Endothelial cell of hepatic sinusoid (primary cell): Measurements from ENCODE around the gene TNRC18.
"Not testable (repeated sequence)": the region's sequence is repeated elsewhere in the genome, so short reads cannot be mapped to it uniquely, and the experiment has no call there.

Source experiments
- in situ Hi-C: cut with HindIII; loops from 2 replicates; pipeline ENCODE4 v1.10.0; 2017; ENCODE audit warnings: low sequenced_read_pairs

Gene TNRC18

DNA sequence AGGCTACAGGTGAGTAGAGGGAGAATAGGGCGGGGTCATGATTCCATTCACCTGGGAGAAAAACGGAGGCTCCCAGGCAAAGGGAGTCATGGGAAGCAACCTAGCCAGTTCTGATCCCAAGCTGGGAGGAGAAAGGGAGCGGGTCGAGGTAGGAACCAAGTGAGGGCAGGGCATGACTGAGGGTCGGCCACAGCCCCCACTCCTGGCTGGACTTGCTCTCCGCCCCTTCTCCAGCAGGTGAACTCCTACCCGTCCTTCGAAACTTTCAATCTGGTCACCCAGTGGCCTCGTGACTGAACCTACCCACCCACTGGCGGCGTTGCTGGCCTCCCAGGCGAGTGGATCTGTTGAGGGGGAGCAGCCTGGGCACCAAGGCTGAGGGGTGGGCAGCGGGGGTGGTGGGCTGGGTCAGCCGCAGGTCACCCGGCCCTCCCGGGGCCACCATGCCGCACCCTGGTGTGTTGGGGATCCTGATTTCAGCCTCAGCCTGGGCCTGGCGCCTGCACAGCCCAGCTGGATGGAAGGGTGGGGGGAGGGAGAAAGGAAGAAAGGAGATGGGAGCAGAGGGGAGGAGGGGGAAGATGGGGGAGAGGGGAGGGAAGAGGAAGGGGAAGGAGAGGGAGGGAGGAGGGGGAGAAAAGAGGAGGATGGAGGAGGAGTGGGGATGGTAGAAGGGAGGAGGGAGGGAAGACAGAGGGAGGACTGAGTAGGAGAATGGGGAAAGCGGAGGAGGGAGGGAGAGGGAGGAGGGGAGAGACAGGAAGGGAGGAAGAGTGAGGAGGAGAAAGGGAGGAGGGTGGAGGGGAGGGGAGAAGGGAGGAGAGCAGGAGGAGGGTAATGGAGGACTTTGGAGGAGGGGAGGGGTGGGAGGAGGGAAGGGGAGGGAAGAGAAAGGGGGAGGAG, 141.8 kb downstream of the TNRC18 start:
- in situ Hi-C loops, result not testable (repeated sequence)

DNA sequence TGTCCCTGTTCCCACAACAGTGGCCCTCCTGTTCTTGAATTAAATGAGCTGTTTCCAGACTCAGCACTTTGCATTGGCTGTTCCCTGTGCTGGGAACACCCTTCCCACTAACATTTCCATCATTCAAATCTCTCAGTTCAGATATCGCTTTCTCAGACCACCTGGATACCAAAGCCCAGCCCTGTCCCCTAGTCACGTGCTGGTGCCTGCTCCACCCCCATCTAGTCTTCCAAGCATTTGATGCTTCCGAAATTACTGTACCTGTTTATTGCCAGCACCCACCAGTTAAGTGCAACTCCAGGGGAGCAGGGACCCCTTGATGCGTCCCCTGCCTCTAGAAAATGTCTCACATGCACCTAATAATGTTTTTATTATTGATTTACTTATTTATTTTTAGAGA, 143.9 kb downstream of the TNRC18 start:
- in situ Hi-C loops, result no loop called here

DNA sequence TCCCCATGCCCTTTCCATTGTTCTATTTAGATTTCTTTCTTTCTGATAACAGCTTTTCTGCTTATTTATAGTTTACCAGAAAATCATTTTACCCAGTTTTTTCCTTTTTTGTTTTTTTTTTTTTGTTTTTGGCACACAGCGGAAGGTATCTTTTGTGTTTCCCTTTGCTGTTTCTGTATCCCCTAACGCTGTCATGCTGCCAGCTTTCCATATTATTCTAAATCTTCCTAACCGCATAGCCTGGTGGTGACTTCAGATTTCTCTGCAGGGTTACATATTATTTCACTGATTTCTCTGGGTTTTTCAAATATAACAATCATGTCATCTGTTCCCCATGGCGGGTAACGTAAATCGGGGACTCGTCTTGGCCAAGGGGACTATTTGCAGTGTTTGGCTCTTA, 144.9 kb downstream of the TNRC18 start:
- in situ Hi-C loops, result no loop called here

DNA sequence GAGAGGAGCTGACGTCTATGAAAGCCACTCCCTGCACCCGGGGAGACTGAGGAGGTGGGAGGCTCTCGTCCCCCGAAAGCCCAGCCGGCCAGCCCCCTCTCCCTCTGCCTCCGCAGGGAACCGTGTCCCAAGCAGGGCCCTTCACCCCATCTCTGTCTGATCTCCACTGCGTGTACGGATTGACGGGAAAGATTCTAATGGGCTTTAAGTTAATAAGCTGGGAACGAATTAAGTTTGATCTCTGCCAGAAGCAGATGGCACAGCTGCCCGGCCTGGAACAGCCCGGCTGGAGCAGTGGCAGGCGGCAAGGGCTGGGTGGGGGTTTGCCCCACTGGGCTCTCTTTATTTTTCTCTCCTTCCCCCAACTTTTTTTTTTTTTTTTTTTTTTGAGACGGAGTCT, 147.0 kb downstream of the TNRC18 start:
- in situ Hi-C loops, result no loop called here

DNA sequence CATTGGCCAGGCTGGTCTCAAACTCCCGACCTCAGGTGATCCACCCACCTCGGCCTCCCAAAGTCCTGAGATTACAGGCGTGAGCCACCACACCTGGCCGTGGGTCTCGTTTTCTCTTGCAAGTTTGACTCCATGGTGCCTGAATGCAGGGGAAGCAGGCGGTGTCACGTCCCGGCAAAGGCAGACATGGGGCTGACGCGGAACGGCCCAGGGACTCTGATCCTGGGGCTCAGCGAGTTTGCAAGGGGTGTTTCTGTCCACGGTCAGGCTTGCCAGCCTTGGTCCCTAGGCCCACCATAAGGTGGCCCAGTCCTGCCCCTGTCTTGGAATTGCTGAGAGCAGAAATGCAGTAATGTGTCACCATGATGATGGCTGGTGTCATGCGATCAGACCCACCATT, 147.5 kb downstream of the TNRC18 start:
- in situ Hi-C loops, result not testable (repeated sequence)

DNA sequence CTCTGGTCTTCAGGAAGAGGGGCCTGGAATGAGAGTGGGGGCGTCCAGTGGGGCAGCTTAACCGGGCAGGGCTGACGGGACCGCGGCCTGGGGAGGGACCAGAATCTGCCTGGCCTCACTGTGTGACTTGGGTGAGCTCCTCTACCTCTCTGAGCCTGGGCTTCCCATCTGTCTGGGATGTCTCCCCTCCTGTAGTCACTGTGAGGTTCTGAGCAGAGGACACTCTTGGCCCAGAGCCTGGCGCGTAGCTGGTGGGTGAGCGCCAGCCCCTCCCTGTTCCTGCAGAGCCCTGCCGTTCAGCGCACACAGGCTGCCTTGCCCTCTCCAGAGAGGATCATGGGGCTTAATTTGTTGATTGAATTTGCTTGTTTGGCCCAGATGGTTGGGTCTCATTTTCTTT, 148.1 kb downstream of the TNRC18 start:
- in situ Hi-C loops, result not testable (repeated sequence)

DNA sequence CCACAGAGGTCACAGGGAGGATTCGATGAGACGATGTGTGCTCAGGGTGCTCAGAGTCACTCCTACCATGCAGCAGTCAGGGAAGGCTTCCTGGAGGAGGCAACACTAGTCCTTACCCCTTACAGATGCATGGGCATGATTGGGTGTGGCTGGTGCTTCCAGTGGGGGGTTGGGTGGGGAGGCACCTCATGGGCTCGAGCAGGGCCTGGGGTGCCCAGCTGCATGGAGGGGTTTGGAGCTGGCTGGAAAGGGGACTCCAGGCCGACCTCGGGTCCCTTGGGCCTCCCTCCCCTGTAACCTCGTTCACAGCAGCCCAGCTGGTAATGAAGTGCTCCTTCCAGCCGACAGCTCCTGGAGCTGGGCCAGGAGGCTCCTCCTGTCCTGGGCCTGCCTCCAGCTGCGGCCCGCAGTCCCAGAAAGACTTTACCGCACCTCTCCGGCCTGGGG, 148.6 kb downstream of the TNRC18 start:
- in situ Hi-C loops, result not testable (repeated sequence)

DNA sequence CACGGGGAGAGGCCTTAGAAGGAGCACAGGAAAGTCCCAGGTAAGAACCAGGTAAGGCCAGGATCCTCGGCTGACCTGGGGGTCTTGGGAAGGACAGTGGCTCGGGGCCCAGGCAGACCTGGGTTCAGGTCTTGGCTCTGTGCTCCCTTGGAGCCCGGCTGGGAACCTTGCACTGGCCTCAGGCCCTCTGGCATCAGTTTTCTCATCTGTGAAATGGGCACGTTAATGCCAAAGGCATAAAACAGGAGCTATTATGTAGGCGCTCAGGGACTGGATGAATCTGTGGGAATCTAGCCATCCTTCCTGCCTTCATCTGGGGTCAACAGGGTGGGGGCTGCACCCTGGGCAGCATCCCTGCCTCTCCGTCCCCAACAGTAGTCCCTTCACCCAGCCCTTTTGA, 149.2 kb downstream of the TNRC18 start:
- in situ Hi-C loops, result no loop called here

DNA sequence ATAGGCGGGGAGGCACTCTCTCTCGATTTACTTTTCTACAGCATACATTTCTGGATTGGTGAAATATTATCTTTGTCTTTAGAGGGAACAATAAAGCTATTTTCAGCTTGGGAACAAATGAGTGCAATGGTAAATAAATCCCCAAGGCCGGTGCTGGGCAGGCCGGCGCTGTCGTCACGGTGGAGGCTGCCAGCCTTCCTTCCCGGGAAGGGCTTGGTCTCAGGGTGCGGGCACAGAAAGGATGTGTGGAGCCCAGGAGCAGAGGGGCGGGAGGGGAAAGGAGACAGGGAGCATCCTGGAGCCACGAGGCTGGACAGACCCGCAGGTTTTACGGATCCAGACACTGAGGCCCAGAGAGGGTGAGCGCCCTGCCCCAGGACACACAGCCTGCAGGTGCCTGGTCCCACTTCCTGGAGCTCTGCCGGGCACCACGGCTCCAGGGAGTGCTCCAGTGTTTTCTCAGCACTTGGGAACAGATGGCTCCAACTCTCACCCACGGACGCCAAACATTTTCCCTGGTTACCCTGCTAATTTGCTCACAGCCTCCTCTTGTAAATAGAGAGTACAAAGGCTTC, 149.7 kb downstream of the TNRC18 start:
- in situ Hi-C loops, result not testable (repeated sequence)

DNA sequence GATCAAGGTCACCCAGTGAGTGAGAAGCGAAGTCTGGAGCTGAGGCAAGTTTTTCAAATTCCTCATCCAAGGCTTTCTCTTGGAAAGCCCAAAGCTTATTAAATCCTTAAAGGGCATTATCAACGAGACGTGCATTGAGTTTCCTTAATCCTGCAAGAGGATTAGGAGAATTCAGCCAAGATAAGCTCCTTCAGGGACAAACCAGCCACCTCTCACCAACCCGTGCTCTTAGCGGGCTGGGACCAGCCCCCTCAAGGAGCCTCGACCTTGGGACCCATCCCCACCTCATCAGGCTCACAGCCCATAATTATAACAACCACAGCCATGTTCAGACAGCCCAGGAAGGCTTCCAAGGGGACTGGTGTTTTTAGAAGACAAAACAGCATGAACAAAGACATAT, 152.8 kb downstream of the TNRC18 start:
- in situ Hi-C loops, result no loop called here

DNA sequence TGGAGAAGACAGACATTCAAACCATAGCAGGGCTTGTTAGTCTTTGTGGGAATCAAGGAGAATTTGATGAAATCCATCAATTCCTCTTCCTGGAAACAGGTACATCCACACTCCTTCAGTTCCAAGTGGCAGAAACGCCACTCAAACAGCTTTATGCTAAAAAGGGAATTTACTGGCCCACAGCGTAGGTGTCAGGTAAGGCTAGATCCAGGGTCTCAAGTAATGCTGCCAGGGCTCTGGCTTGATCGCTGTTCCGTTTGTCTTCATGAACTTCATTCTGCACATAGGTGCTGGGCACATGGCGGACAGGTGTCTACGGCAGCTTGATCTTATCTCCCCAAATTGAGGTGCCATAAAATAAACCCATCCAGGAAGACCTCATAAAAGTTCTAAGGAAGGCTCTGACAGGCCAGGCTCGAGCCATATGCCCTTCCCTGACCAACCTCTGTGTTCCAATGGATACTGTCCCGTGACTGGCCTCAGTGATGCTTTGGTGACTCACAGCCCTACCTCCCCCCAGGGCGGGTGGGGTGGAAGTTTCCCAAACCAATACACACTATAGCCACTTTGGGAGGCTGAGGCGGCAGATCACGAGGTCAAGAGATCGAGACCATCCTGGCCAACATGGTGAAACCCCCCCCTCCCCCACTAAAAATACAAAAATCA, 153.5 kb downstream of the TNRC18 start:
- in situ Hi-C loops, result not testable (repeated sequence)

DNA sequence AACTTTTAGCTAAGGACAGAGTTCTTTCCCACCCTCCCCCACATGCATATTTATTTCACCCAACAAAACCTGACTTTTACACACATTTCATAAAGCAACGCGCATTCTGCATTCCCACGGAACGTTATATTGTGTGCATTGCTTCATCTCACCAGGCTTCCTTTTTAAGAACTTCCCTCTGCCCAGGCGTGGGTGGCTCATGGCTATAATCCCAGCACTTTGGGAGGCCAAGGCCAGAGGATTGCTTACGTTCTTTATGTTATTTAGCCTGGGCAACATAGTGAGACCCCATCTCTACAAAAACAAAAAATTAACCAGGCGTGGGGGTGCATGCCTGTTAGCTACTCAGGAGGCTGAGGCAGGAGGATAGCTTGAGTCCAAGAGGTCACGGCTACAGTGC, 155.8 kb downstream of the TNRC18 start:
- in situ Hi-C loops, result not testable (repeated sequence)

DNA sequence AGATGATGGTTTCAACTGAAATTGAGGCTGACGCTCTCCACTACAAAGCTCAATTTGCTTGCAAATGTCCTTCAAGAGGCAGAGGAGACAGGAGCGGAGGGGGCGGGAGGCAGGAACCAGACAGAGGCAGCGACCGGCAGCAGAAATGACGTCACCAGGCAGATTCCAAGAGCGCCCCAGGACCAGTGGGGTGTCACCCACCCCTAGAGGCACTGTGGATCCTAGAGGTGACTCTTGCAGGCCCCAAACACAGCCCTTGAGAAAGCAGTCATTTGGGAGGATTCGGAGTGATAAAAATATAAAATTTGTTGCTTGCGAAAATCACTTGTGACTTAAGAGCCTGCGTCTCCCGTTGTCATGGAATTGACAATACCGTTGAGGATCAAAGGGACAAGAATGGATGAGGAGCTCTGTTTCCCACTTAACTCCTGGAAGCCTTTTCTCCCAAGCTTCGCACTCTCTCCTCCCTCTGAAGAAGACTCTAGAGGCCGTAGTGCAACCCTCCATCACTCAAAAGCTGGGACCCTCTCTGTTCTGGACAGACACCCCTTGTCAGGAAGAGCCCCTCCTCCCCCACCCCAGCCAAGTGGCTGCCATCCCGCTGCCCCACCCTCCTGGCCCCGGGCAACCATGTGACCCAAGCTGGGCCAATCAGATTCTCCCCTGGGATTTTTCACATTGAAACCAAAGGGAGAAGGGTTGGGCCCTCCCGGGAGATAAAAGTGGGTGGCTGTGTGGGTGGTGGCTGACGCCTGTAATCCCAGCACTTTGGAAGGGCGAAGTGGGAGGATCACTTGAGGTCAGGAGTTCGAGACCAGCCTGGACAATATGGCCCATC, 157.2 kb downstream of the TNRC18 start:
- in situ Hi-C loops, result no loop called here

DNA sequence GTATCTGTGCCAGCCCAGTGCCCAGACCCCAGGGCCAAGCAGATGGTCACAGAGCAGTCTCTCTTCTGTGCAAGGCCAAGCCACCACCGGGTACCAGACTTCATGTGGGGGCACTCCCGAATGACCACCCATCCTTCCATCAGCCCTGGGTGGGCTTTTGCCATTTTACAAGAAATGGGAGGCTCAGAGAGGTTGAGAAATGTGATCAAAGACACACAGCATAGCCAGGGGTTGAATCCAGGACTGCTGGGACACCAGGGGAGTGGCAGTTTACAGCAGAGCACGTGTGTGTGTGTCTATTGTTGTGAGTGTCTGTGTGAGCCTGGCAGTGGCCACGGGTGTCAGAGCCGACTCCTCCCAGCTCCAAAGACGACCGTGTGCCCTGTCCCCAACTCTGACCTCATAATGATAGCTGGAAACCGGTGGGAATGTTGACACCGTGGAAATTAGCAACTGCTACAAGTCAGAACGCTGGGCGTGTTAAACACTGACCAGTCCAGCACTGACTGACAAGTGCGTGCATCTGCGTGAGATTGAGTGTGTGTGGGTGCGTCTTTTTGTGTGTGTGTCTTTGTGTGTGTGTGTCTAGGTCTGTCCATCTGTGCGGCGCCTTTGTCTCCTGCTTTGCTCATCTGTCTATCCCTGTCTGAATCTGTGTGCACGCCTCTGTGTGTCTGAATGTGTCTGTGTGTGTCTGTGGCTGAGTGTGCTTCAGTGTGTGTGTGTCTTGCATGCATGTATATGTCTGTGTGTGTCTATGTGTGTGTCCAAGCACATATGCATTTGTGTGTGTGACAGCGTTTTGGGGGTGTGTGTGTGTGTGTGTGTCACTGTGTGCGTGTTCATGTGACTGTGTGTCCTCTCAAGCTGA, 158.1 kb downstream of the TNRC18 start:
- in situ Hi-C loops, result no loop called here

DNA sequence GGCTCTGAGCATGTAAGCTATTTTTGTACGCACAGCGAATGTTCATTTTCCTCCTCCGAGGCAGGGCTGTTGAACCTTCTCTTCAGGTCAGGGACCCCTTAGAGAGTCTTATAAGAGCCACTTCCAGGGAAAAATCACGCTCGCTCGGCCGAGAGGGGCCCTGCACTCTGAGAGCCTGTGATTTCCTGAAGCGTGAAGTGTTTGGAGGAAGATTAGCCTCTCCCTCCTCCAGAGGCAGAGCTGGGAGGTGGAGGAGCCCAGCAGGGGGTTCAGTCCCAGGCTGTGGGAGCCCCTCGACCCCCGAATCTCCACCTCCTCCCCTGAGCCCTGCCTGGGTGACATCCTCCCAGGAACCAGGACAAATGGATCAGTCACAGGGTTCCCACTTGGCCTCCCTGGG, 160.6 kb downstream of the TNRC18 start:
- in situ Hi-C loops, result not testable (repeated sequence)

DNA sequence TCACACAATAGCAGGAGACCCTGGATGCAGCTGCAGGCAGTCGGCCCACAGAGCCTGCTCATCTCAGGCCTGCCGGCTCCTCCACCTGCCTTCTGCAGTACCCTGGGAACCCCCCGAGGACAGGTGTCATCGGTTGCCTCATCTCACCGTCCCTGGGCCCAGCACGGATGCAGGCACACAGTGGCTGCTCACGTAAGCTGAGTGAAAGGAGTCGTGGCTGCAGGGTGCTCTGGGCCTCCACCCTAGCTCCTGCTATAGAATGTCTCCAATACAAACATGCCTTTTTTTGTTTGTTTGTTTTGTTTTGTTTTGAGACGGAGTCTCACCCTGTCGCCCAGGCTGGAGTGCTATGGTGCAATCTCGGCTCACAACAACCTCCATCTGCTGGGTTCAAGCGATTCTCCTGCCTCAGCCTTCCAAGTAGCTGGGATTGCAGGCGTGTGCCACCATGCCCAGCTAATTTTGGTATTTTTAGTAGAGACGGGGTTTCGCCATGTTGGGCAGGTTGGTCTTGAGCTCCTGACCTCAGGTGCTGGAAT, 163.0 kb downstream of the TNRC18 start:
- in situ Hi-C loops, result not testable (repeated sequence)
